NOMO-1 treated with DMSO at 0.1 percent for 48 hours (cell line): ENCODE measurements around the gene HS3ST3B1.

Source experiments
- DNase-seq: peaks from one replicate; lab custom pipeline; 2025; ENCODE audit not compliant: unreplicated experiment; lab: John Stamatoyannopoulos, UW

The HS3ST3B1 gene

DNA sequence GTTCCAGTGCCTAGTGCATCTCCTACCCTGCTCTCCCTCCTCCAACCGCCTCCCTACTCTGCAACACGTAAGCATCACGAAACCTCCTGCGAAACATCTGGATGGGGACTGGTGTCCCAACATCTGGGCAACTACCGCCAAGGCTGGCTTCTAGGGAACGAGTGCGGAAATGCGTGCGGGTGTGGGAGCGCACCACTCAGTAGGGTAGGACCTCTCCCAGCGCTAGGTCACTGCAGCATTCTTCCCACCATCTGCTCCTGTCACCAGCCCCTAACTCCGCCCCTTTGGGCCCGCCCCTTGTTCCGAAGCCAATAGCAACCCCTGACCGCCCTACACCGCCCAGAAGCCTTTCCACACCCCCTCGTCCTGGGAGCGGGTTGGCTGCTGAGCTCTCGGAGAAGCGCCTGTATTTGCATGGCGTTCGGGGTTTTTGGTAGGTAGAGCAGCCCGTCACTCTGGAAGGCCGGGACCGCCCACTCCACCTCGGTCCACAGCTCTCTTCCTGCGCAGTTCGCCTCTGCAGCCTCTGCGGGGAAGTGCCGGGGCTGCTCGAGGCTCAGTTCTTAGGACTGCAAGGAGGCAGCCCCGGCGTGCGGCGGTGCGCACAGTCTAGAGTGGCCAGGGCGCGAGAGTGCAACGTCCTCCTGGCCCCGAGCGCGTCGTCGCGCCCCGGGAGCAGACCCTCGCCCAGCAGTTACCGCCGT lies at the start of gene HS3ST3B1:
Gene HS3ST3B1 (plus strand): TSS at position 507 of the 704 bp plus-strand sequence. CDS start 438 bp downstream, outside the sequence.
- peak; percentile 98 for DNase-seq

DNA sequence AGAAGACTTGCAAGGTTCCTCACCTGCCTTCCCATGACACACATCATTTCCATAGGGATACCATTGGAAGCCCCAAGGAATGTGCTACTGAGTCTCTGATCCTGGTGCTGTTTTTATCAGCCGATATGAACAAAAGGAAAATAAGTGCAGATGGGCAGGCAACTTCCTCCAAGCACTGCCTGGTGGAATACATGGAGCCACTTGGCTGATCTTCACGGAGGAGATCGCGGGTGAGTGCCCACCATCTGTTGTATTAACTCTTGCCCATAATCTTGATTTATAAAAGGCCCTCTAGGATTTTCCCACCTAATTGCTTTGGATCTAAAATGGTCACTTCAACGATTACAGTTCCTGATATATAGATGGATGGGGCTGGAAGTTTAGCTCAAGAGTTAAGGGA lies 39.5 kb upstream of the HS3ST3B1 start:
- no peak for DNase-seq

- no peak for DNase-seq
Measured at GRCh38 chr17:14268264-14268663, 32.6 kb upstream of the HS3ST3B1 start.

DNA sequence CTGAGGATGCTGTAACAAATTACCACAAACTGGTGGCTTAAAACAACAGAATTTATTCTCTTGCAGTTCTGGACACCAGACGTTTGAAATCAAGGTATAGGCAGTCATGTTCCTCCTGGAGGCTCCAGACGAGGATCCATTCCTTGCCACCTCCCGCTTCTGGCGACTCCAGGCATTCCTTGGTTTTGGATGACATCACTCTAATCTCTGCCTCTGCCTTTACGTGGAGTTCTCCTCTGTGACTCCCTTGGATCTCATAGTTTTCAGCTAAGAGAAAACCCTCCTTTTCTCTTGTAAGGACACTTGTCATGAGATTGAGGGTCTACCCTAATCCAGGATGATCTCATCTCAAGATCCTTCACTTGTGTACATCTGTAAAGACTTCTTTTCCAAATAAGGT lies 31.4 kb upstream of the HS3ST3B1 start:
- DNase-seq = no peak

DNA sequence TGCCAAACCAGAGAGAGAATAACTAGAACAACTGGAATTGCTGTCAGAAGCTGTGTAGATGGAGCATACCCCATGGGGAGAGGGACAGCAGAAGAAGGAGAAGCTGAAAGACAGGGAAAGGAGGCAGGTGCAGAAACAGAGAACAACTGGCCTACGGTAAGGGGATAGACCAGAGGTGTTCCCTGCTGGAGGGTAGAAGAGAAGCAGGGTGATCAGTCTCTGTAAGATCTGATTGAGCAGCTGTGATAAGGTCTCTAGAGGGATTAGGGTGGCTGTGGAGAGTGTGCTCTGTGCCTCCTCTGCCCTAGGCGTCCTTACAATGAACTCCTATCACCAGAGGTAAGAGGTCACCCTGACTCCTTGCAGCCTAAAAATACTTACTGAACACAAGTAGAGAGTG lies 30.4 kb upstream of the HS3ST3B1 start:
- DNase-seq = no peak

DNA sequence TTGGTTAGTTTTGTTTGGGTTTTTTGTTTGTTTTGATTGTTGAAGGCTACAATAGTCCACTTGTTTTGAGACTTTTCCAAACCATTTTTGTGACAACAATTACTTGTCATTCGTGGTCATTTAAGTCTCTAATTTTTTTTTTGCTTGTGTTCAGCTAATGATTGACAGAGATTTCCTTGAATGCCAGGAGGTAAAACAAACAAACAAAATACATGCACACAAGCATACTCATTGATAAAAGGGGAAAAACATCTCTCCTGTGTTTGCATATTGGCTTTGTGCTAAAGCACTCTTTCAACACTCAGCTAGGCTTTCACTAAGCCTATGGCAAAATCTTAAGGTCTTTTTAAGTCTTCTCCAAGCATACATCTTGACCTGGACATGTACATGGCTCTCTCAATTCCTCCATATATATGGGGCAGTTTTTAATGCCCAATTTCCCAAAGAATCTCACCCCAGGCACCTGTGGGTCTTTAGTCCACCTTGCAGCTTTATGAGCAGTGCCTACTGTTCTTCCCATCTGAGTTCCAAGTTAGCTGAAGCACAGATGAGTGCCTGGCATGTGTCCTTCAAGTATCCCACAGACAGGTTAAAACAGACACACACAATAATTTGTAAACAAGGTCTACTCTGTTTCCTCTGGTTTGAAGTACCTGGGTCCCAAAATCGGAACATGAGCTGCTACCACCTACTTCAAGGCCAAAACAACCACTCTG lies 24.2 kb upstream of the HS3ST3B1 start:
- no peak for DNase-seq

GRCh38 chr17:14281530-14281929 lies 19.4 kb upstream of the HS3ST3B1 start:
- no peak for DNase-seq

GRCh38 chr17:14282726-14283125 lies 18.2 kb upstream of the HS3ST3B1 start:
- no peak for DNase-seq

- no peak for DNase-seq
Measured at GRCh38 chr17:14289162-14289561, 11.7 kb upstream of the HS3ST3B1 start.

- DNase-seq = no peak
Measured at GRCh38 chr17:14294876-14295275, 6.0 kb upstream of the HS3ST3B1 start.

DNA sequence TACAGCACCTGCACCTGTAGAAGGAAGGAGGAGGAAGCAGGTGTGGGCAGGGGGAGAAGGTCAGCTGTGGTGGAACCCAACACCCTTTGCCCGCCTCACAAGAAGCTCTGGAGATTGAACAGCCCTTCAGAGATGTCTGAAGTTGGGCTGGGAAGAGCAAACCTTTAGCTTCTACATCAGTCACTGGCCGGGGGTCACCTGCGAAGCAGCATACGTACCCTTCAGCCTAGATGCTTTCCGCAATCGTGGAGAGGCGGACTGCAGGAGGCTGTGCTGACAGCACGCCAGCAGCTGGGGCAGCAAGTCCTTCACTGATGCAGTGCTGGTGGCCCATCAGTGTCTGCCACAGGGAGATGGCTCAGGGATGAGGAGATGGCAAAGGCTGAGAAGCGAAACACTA lies 5.2 kb upstream of the HS3ST3B1 start:
- no peak for DNase-seq

GRCh38 chr17:14296166-14296910 lies 4.5 kb upstream of the HS3ST3B1 start:
- no peak for DNase-seq

DNA sequence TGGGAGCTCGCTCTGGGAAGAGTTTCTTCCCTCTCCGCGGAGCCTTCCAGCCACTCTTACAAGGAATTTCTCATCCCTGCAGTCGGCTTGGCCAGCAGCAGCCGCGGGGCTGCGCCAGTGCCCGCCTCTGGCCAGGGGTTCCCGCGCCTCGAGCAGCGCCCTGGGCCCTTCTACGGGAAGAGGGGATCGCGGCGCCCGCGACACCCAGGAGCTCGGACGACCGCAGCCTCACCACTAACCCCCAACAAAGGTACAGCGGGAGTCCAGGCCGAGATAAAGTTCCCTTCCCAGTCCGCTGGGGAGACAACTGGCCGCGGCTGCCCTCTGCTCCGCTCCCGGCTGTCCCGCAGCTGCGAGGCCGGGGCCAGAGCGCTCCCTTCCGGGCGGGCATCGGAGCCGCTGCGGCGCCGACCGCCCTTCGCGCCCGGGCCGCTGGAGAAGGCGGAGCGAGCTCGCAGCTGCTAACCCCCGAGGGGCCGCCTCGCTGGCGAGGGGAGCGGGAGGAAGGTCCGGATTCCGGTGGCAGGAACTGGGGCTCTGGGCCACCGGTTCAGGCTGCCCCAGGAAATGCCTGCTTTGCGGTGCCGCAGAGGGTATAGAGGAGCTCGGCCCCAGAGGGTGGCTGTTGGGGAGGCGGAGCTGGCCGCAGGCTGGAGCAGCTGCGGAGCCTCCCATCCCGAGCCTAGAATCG lies 3.6 kb upstream of the HS3ST3B1 start:
- DNase-seq = peak; percentile 5

- DNase-seq = no peak
Measured at GRCh38 chr17:14298221-14298946, 2.5 kb upstream of the HS3ST3B1 start.

DNA sequence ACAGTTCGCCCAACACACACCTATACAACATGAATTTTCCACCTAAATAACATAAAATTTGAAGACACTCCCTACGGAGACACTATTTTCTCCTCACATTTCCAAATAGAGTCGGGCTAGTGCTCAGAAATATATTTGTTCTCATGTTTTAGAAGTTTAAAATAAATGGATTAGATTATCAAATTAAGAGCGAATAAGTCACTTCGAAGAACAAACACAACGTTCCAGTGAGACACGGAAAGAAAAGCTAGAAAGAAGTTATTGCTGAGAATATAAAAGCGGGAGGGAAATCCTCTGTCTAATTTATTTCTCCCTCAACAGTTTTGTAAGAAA lies 2.0 kb upstream of the HS3ST3B1 start:
- no peak for DNase-seq

DNA sequence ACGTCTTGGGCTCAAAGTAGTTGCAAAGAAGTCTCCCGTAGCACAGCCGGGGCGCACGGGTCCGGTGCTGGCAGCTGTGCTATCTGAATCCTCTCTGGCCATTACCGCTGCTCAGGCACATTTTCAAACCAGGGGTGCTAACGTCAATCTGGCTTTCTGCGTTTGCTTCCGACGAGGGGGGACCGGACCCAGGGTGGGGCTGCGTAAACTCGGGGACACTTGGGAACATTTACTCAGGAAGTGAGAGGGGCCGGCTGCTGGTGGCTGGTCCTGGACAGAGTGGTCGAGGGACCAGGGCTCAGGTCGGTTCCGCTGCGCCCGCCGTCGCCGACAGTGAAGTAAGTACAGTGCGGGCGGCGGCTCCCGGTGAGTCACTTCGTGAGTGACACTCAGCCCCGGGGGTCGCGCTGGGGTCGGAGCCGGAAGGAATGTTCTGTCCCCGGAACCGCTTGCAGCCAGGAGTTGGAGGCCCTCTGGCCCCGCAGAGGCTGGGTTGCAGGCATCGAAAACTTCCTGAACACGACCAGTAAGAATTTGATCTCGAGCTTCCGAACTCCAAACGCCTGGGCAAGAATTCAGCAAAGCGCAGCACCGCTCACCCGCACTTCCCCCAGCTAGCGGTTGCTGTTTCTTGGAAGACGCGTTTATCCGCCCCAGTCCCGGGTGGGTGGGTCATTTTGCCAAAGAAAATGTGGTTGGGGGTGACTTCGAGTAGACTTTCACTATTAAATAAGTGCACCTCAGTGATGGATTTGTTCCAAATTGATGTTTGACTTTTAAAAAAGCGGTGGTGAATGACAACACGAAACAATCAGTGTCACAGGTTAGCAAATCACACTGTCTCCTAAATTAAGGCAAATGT lies 1.4 kb upstream of the HS3ST3B1 start:
- peak; percentile 10 for DNase-seq

- no peak for DNase-seq
Measured at GRCh38 chr17:14301279-14302090, 604 bp downstream of the HS3ST3B1 start.

DNA sequence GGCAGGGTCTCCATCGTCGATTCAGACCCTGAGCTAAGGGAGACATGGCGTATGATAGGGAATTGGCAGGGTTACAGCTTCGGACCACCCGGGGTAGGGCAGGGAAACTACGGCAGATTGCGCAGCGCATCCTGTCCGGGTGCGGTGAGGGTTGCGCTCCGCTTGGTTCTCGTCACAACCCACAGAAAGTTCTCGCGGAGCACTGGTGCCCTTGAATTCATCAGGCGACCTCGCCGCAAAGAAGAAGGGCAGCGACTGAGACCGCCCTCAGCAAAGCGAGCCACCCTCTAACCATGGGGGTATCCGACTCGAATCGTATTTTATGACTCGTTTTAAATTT lies 1.2 kb downstream of the HS3ST3B1 start:
- peak; percentile 17 for DNase-seq

DNA sequence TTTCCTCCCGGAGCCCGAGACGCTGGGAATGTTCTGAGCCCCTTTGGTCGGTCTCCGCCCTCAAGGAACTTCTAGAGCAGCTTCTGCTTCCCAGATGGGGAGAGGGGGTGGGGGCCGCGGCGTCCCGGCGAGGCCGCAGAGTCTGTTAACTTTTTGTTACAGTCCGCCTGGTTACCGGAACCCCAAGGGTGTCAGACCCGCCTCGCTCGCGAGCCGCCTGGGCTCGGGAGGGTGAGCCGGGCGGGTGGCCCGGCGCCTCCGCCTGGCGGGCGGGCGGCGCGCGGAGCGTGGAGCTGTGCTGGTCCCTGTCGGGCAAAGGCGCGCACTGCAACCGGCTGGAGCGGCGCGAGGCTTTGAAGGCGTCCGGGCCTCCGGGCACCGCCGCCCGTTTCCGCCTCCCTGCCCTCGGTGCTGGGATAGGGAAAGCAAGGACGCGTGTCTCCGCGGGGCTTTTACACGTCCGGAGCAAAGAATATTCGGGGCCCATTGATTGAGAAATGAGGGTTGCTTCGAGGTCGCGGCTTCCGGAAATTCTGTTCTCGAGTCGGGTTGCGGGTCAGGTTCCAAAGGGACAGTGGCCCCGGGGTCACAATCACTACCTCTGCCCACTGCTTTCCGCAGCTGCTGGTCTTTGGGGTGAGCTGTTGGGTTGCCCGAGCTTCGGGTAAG lies 1.7 kb downstream of the HS3ST3B1 start:
- peak; percentile 65 for DNase-seq
